ENCODE data around the gene HTR7.
A peak's percentile ranks its signal among the peaks of the same experiment; 100 is the strongest.

Gene HTR7

DNA sequence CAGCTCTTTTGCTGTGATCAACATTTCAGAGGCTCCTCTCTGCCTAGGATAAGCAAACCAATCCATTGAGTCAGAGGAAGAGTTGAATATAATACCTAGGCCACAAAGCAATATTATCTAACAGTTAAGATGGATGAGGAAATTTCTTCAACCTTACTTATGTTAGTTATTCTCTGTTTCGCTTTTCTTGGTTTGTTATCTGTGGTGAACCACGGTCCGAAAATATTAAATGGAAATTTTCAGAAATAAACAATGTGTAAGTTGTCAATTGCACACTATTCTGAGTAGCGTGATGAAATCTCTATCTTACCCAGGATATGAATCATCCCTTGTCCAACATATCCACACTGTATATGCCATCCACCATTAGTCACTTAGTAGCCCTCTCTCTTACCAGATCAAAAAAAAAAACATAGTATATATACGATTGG, 1.5 kb upstream of the HTR7 start:
- TF ChIP-seq CTCF (IDR thresholded peaks at IDR 0.05; ENCODE audit: insufficient read depth, low read depth, low read length, missing control alignments) = no peak
- no peak for DNase-seq (ENCODE audit: low read depth)
- H3K4me3 ChIP-seq (ENCODE audit: low read depth, low read length) = no peak overlapping the region

GRCh38 chr10:90858461-90858968, 676 bp upstream of the HTR7 start:
- TF ChIP-seq CTCF (IDR thresholded peaks at IDR 0.05; ENCODE audit: insufficient read depth, low read depth, low read length, missing control alignments) = no peak
- peak overlapping the region; percentile 42 for H3K4me3 ChIP-seq (ENCODE audit: low read depth, low read length)
- DNase-seq (ENCODE audit: low read depth) = no peak

- no peak for TF ChIP-seq CTCF (IDR thresholded peaks at IDR 0.05; ENCODE audit: insufficient read depth, low read depth, low read length, missing control alignments)
- no peak for DNase-seq (ENCODE audit: low read depth)
- H3K4me3 ChIP-seq (ENCODE audit: low read depth, low read length) = peak overlapping the region; percentile 49
Observed at GRCh38 chr10:90856964-90857634, 740 bp downstream of the HTR7 start.

- DNase-seq (ENCODE audit: low read depth) = no peak
- H3K4me3 ChIP-seq (ENCODE audit: low read depth, low read length) = no peak overlapping the region
- no peak for TF ChIP-seq CTCF (IDR thresholded peaks at IDR 0.05; ENCODE audit: insufficient read depth, low read depth, low read length, missing control alignments)
Observed at GRCh38 chr10:90856261-90856660, 1.6 kb downstream of the HTR7 start.

DNA sequence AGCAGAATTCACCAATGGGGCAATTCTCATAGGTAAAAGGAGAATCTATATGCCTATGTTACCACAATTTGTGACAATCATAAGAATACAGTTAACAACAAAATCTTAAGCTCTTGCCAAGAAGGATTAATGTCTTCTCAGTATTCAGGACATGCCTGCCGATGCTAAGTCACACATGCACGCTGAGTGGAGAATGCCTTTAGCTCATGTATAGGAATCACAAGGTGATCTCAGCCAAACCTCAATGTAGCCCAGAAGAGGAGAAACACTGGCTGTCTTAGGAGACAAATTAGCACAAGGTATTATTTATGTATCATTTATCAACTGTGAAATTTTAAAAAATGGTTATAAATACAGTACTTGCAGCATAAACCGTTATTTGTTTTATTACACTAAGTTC, 2.7 kb downstream of the HTR7 start:
- TF ChIP-seq CTCF (IDR thresholded peaks at IDR 0.05; ENCODE audit: insufficient read depth, low read depth, low read length, missing control alignments) = no peak
- no peak for DNase-seq (ENCODE audit: low read depth)
- H3K4me3 ChIP-seq (ENCODE audit: low read depth, low read length) = no peak overlapping the region

GRCh38 chr10:90849956-90850749, 7.7 kb downstream of the HTR7 start:
- no peak for TF ChIP-seq CTCF (IDR thresholded peaks at IDR 0.05; ENCODE audit: insufficient read depth, low read depth, low read length, missing control alignments)
- H3K4me3 ChIP-seq (ENCODE audit: low read depth, low read length) = no peak overlapping the region
- DNase-seq (ENCODE audit: low read depth) = no peak

Measured in GM12865 (cell line).